ENCODE results near the gene GABRA4.

- no peak for TF ChIP-seq CTCF (IDR thresholded peaks at IDR 0.05)
- TF ChIP-seq POLR2A (IDR thresholded peaks at IDR 0.05) = no peak
- TF ChIP-seq POLR2AphosphoS5 (IDR thresholded peaks at IDR 0.05) = no peak
Measured at GRCh38 chr4:46870411-46870810, 123.0 kb downstream of the GABRA4 start.

All from upper lobe of left lung (tissue), 4 donors.